ENCODE measurements around the gene LRRC25.

The LRRC25 gene

DNA sequence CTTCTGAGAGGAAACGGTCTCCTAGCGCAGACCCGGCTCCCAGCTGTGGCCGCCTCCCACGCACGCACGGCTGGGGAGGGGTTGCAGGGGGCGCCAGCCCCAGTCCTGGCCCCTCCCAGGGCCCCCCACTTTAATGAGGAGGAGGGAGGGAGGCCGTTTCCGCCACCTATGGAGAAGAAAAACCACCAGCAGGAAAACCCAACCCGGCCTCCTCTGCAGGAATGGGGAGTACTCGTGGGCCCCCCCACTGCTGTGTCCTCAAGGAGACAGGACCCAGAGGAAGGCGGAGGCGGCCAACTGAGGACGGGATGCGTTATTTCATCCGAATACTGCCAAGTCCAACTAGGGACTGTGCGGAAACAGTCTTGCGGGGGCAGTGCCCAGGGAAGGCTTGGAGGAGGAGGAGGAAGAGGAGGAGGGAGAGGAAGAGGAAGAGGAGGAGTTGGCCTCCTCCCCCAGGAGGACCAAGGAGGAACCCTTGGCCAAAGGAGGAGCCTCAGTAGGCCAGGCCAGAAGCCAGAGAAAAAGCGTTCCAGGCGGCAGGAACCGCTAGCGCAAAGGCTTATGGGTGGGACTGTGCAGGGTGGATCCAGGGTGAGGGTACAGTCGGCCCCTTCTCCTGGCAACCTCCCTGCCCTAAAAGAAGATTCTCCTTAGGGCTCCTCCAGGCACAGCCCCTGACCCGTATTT is 17.9 kb upstream of the LRRC25 start (continued):
- no peak for TF ChIP-seq SETDB1 (IDR thresholded peaks at IDR 0.05; ENCODE audit: insufficient read length, low read length)
- TF ChIP-seq, protein P1, sequence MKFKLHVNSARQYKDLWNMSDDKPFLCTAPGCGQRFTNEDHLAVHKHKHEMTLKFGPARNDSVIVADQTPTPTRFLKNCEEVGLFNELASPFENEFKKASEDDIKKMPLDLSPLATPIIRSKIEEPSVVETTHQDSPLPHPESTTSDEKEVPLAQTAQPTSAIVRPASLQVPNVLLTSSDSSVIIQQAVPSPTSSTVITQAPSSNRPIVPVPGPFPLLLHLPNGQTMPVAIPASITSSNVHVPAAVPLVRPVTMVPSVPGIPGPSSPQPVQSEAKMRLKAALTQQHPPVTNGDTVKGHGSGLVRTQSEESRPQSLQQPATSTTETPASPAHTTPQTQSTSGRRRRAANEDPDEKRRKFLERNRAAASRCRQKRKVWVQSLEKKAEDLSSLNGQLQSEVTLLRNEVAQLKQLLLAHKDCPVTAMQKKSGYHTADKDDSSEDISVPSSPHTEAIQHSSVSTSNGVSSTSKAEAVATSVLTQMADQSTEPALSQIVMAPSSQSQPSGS (tag by site-specific recombination; IDR thresholded peaks at IDR 0.05; ENCODE audit: low read depth) = no peak
- TF ChIP-seq GLIS2 (tag by site-specific recombination; IDR thresholded peaks at IDR 0.05) = peak; percentile 58
- no peak for TF ChIP-seq ZNF776 (tag by site-specific recombination; IDR thresholded peaks at IDR 0.05; ENCODE audit: borderline replicate concordance)
- TF ChIP-seq REPIN1 (tag by site-specific recombination; IDR thresholded peaks at IDR 0.05; ENCODE audit: low read depth) = no peak
- peak; percentile 76 for TF ChIP-seq SP3 (tag by site-specific recombination; IDR thresholded peaks at IDR 0.05)
- TF ChIP-seq, protein P2, sequence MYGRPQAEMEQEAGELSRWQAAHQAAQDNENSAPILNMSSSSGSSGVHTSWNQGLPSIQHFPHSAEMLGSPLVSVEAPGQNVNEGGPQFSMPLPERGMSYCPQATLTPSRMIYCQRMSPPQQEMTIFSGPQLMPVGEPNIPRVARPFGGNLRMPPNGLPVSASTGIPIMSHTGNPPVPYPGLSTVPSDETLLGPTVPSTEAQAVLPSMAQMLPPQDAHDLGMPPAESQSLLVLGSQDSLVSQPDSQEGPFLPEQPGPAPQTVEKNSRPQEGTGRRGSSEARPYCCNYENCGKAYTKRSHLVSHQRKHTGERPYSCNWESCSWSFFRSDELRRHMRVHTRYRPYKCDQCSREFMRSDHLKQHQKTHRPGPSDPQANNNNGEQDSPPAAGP (tag by site-specific recombination; IDR thresholded peaks at IDR 0.05) = peak; percentile 56
- TF ChIP-seq ZNF473 (tag by site-specific recombination; IDR thresholded peaks at IDR 0.05) = no peak
- TF ChIP-seq, protein P3, sequence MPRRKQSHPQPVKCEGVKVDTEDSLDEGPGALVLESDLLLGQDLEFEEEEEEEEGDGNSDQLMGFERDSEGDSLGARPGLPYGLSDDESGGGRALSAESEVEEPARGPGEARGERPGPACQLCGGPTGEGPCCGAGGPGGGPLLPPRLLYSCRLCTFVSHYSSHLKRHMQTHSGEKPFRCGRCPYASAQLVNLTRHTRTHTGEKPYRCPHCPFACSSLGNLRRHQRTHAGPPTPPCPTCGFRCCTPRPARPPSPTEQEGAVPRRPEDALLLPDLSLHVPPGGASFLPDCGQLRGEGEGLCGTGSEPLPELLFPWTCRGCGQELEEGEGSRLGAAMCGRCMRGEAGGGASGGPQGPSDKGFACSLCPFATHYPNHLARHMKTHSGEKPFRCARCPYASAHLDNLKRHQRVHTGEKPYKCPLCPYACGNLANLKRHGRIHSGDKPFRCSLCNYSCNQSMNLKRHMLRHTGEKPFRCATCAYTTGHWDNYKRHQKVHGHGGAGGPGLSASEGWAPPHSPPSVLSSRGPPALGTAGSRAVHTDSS (tag by site-specific recombination; IDR thresholded peaks at IDR 0.05) = peak; percentile 96
- peak; percentile 91 for TF ChIP-seq ZFHX2 (tag by site-specific recombination; conservative IDR thresholded peaks at IDR 0.05)
- peak; percentile 53 for TF ChIP-seq SP2 (tag by site-specific recombination; IDR thresholded peaks at IDR 0.05)
- TF ChIP-seq ZEB2 (tag by site-specific recombination; IDR thresholded peaks at IDR 0.05) = 0 out of 2 replicates have a peak, but pooled peaks have one; percentile 24
- peak; percentile 98 for TF ChIP-seq GLIS1 (tag by site-specific recombination; IDR thresholded peaks at IDR 0.05)

DNA sequence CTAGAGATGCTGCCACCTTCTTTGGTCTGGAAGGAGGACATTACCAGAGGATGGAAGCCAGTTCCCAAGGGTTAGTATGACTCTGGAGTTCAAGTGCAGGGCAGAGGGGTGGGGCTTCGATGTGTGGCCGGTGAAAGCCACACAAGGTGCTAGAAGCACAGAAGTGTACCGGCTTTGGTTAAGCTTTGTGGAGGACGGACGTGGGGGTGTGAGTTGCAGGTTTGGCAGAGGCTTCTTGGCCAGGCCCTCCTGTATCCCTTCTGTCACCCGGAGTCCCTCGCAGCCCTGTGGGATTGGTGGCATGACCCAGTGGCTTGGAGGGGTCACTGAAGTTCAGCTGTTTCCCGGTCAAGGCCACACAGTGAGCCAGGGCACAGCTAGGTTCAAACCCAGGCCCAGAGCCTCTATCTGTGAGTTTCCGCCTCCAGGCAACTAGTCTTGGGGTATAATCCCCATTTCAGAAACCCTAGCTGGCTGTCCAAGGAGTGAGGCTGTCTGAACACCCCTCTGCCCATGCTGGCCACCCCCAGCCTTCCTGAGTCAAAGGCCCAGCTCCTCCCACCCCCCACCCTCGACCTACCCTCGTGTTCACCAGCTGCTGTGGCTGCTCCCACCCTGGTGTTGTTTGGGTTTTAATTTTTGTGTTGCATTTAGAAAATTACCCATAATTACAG is 17.2 kb upstream of the LRRC25 start:
- Histone ChIP-seq H3K4me1 (ENCODE audit: control insufficient read depth, insufficient read depth, low read length) (peaks cover 9% of the 10 kb centered on the region; the same call in 1 of the 2 replicates), H3K27ac (ENCODE audit: extremely low read depth, low read depth, low read length) (no peak overlapping the region), H3K9me3 (ENCODE audit: control insufficient read depth, insufficient read depth, low read depth, low read length) (no peaks in the 10 kb centered on the region), H3K36me3 (ENCODE audit: control insufficient read depth in 2 of 2, insufficient read depth in 1 of 2, low read length in 2 of 2) (no peaks in the 10 kb centered on the region), H3K4me3 (ENCODE audit: low read depth, low read length) (no peak overlapping the region)
- CTCF ChIA-PET = interaction anchor here (0.6 to 6.7 kb wide), 12 partner anchors 26 to 146 kb away, joined by 3 to 117 read pairs (median 6); partner anchors contain the start of gene GDF15
- POLR2A ChIA-PET = interaction anchor here (2.5 kb wide), 1 partner anchor 134 kb away, joined by 18 read pairs; the partner anchor contains the start of gene JUND
- TF ChIP-seq ZNF202 (tag by site-specific recombination; IDR thresholded peaks at IDR 0.05; ENCODE audit: borderline replicate concordance) (no peak), ZBTB20 (tag by site-specific recombination; IDR thresholded peaks at IDR 0.05) (no peak), IKZF3 (tag by site-specific recombination; IDR thresholded peaks at IDR 0.05) (no peak), ZNF777 (tag by site-specific recombination; IDR thresholded peaks at IDR 0.05; ENCODE audit: borderline replicate concordance) (no peak), ZNF600 (tag by site-specific recombination; IDR thresholded peaks at IDR 0.05) (0 out of 2 replicates have a peak, but pooled peaks have one; percentile 51), ZNF76 (tag by site-specific recombination; IDR thresholded peaks at IDR 0.05; ENCODE audit: borderline replicate concordance, low read depth) (no peak)
- TF ChIP-seq, protein P4, sequence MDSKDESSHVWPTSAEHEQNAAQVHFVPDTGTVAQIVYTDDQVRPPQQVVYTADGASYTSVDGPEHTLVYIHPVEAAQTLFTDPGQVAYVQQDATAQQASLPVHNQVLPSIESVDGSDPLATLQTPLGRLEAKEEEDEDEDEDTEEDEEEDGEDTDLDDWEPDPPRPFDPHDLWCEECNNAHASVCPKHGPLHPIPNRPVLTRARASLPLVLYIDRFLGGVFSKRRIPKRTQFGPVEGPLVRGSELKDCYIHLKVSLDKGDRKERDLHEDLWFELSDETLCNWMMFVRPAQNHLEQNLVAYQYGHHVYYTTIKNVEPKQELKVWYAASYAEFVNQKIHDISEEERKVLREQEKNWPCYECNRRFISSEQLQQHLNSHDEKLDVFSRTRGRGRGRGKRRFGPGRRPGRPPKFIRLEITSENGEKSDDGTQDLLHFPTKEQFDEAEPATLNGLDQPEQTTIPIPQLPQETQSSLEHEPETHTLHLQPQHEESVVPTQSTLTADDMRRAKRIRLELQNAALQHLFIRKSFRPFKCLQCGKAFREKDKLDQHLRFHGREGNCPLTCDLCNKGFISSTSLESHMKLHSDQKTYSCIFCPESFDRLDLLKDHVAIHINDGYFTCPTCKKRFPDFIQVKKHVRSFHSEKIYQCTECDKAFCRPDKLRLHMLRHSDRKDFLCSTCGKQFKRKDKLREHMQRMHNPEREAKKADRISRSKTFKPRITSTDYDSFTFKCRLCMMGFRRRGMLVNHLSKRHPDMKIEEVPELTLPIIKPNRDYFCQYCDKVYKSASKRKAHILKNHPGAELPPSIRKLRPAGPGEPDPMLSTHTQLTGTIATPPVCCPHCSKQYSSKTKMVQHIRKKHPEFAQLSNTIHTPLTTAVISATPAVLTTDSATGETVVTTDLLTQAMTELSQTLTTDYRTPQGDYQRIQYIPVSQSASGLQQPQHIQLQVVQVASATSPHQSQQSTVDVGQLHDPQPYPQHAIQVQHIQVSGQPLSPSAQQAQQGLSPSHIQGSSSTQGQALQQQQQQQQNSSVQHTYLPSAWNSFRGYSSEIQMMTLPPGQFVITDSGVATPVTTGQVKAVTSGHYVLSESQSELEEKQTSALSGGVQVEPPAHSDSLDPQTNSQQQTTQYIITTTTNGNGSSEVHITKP (tag by site-specific recombination; IDR thresholded peaks at IDR 0.05) = peak; percentile 11; the same call in 1 of the 2 replicates
- TF ChIP-seq, protein P5, sequence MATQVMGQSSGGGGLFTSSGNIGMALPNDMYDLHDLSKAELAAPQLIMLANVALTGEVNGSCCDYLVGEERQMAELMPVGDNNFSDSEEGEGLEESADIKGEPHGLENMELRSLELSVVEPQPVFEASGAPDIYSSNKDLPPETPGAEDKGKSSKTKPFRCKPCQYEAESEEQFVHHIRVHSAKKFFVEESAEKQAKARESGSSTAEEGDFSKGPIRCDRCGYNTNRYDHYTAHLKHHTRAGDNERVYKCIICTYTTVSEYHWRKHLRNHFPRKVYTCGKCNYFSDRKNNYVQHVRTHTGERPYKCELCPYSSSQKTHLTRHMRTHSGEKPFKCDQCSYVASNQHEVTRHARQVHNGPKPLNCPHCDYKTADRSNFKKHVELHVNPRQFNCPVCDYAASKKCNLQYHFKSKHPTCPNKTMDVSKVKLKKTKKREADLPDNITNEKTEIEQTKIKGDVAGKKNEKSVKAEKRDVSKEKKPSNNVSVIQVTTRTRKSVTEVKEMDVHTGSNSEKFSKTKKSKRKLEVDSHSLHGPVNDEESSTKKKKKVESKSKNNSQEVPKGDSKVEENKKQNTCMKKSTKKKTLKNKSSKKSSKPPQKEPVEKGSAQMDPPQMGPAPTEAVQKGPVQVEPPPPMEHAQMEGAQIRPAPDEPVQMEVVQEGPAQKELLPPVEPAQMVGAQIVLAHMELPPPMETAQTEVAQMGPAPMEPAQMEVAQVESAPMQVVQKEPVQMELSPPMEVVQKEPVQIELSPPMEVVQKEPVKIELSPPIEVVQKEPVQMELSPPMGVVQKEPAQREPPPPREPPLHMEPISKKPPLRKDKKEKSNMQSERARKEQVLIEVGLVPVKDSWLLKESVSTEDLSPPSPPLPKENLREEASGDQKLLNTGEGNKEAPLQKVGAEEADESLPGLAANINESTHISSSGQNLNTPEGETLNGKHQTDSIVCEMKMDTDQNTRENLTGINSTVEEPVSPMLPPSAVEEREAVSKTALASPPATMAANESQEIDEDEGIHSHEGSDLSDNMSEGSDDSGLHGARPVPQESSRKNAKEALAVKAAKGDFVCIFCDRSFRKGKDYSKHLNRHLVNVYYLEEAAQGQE (tag by site-specific recombination; IDR thresholded peaks at IDR 0.05) = no peak
- TF ChIP-seq, protein P6, sequence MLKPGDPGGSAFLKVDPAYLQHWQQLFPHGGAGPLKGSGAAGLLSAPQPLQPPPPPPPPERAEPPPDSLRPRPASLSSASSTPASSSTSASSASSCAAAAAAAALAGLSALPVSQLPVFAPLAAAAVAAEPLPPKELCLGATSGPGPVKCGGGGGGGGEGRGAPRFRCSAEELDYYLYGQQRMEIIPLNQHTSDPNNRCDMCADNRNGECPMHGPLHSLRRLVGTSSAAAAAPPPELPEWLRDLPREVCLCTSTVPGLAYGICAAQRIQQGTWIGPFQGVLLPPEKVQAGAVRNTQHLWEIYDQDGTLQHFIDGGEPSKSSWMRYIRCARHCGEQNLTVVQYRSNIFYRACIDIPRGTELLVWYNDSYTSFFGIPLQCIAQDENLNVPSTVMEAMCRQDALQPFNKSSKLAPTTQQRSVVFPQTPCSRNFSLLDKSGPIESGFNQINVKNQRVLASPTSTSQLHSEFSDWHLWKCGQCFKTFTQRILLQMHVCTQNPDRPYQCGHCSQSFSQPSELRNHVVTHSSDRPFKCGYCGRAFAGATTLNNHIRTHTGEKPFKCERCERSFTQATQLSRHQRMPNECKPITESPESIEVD (tag by site-specific recombination; IDR thresholded peaks at IDR 0.05) = no peak

All from HEK293 (cell line).